AG20443 (cell line): Measurements from ENCODE around the gene DAB2IP.

Experiments
- DNase-seq: peaks from one replicate; pipeline ENCODE4 v3.0.0; 2012; ENCODE audit warnings: low spot score, mixed read lengths

DAB2IP gene

DNA sequence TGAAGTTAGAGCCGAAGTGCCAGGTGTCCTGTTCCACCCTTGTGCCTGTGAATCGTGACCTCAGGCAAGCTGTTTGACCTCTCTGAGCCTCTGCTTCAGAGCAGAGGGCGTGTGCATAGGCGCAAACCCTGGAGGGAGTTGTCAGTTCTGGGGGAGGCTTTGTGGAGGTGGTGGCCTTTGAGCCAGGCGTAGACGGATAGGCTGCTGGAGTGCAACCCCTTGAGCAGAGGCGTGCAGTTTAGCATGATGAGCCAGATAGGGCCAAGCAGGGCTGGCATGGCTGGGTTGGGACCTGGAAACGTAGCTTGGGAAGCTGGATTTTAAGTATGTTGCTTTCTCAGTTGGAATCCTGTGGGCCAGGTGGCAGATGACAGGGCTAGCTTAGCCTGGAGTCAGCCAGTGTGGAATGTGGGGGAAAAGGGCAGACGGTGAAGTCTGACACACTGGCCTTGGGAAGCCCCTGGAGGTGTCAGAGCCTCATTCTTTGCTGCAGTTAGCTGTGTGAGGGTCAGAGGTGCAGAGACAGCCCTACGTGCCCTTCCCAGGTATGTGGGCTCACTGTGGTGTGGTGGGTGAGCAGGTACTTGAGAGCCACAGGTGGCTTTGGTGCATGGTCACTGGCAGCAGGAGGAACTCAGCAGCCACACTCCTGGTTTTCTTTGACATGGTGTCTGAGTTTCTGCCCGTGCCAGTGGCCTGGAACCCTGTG is 93.4 kb downstream of the DAB2IP start:
- peak; percentile 43 for DNase-seq

DNA sequence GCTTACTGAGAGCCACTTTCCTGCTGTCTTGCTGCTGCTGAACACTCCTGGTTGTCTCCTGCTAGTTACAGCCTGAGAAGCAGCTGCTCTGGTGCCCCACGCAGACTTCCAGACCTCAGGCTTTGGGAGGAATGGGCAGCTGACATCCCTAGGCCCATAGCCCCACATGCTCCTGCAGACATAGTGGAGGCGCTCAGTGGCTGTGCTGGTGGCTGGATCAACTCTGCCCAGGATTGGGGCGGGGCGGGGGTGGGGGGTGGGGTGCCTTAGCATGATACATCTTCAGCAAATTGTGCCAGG is 93.9 kb downstream of the DAB2IP start:
- no peak for DNase-seq

DNA sequence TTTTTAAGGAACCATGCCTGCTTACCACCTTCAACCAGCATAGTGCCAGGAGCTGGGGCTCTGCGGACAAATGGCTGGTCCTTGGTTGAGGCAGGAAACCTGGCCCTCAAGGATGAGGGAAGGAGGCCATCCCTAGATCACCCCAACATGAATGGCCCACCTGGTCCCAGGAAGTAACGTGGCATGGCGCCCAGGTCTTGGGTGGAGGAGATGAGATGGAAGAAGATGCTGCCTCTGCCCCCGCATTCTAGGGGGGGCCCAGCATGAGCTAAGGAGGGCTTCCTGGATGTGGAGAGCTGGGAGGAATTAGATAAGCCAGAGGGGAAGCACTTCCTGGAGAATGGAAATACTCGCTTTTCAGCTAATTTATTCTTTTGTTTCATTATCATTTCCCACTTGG is 95.0 kb downstream of the DAB2IP start:
- no peak for DNase-seq

DNA sequence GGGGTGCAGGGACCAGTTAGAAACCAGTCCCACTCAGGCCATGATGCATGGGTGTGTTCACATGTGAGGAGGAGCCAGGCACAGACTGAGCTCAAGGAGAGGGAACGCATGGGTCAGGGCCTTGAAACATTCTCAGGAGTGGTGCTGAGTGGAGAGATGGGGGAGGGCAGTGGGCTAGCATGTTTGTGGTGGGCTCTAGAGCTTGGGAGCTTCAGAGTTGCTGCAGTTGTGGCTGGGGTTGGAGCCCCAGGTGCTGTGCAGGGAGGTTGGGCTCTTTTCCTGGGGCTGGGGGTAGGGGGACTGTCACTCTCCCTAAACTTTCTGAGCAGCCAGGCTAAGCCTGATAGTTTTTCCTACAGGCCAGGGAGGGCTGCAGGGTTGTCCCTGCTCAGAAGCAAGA is 95.4 kb downstream of the DAB2IP start:
- DNase-seq = no peak

DNA sequence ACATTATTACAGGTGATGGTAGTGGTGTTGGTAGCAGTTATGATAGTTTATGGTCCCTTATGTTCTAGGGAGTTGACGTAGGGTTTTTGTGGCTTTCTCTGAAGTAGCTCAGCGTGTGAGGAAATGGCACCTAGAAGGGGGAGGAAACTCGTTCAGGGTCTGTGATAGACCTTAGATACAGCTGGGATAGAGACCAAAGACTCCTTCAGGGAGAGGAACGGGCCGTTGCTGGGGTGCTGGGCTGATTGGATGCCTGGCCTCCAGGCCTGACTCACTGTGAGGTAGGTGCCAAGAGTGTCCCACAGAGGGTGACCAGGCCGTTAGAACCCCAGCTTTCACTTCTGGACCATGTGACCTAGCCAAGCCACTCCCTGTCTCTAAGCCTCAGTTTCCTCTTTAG is 96.6 kb downstream of the DAB2IP start:
- DNase-seq = peak; percentile 69

DNA sequence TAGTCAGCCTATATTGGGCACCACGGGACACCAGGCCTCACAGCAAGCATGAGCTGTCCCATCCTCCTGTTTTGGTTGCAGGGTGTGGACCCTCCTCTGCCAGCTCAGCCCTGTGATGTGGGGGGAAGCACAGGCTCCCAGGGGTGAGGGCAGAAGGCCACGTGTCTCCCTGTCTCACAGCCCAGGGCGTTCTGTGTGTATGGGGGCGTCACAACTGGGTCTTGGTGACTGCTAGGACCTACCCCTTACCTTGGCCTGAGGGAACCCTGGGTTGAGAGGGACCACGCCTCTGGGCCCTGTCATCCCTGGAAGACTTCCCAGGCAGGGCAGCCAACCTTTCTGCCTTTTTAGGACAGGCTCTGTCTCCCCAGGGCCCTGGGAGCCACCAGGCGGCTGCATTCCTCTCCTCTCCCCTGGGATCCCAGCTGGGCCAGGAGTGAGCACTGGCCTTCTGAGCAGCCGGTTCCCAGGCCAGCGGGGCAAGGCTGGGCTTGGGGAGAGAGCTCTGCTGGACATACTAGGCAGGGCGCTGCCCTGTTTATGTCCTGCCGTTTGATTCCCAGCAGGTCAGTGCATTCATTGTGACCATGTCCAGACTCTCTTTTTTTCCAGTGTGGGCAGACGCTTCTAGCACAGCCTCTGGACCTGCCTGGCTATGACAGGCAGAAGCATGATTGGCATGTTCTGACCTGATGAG is 97.4 kb downstream of the DAB2IP start:
- DNase-seq = peak; percentile 64

DNA sequence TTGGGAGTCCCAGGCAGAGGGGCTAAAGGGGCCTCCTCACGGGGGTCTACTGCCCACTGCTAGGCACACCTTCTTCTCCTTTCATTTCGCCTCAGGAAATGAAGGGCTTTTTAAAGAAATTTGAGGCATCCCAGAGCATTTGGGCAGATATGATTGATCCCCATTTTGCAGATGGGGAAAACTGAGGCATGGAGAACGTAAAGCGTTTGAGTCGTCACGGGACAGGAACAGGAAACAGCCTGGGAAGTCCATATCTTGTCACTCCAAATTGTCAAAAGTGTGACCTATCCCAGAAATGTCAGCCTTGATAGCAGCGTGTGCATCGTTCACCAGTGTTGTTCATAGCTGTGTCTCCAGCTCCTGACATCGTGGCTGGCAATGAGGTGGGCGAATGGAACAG is 98.2 kb downstream of the DAB2IP start:
- no peak for DNase-seq

DNA sequence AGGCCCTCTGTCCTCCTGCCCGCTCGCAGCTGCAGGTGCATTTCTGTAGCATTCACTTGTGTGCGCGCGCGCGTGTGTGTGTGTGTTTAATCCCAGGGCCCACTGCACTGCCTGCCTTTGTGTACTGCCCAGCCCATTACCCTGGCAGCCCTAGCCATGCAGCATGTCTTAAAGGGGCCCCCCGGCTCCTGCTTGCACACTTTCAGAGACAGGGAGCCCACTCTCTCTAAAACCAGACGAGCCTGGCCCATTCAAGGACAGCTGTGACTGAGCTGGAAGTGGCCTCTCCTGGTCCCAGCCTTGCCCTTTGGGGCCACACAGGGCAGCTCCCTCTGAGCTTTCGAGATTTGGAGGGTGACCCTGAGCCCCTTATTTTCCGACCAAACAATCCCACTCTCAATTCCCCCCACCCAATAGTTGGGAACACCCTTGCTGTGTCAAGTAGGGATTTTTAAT is 98.9 kb downstream of the DAB2IP start:
- no peak for DNase-seq

DNA sequence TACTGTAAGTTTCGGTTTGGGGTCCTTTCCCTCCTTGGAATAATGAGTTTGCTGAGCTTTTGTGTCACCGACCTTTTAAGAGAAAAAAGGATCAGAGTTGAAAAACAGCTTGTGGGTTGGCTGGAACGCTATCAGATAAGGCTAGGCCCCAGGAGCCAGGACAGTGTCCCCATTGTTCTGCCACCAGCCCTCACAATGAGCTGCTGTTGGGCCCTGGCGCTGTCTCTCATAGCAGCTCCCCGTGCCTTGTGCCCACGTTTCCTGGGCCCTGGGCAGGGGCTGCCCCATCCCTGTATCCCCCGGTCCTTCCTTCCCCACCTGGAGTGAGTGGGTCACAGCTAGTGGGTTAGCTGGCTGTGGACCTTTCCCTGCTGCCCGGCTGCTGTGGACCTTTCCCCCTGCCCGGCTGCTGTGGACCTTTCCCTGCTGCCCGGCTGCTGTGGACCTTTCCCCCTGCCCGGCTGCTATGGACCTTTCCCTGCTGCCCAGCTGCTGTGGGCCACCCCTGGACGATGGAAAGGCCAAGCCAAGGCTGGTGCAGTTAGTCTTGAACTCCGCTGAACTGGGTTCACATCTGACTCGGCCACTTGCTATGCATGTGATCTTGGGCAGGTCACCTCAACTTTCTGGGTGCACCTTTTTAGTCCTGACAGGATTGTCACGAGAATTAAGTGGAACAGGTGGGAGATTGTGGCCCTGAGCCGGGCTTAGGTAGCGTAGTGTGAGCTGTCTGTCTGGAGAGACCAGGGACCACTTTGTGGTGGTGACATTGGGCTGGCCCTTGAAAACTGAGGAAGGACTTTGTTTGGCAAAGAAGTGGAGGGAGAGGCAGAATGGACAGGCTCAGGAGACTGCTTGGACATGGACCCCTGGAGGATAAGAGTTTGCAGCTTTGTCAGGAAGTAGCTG is 99.5 kb downstream of the DAB2IP start:
- no peak for DNase-seq

DNA sequence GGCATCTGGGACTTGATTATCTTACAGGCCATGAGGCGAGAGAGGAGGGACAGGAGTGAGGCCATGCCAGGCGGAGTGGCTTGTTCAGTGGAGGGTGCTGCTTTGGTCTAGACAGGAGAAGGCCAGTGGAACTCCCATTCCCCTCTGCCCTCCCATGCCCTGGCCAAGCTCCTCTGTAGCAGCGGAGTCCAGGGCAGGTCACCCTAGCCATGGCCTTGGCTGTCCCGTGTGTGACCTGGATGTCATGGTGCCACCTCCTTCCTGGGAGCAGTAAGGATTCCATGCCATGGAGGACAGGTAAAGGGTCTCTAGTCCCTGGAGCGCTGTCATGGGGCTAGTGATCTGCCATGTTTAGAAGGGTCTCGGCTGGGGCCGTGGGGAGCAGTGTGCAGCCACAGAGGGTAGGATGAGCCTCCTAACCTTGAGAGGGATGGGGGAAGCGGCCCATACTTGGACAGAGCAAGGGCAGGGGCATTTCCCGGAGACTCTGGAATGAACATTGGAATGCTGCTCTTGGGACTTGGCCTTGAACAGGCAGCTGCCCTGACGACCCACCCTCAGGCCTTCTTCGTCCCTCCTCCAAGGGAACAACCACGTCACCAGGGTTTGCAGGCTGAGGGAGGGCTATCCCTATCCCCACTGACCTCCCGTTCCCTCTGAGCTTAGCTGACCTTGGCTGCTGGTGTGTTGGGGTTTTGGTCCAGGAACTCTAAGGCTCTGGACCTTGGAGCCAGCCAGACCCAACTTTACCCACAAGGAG is 100.4 kb downstream of the DAB2IP start:
- DNase-seq = no peak

DNA sequence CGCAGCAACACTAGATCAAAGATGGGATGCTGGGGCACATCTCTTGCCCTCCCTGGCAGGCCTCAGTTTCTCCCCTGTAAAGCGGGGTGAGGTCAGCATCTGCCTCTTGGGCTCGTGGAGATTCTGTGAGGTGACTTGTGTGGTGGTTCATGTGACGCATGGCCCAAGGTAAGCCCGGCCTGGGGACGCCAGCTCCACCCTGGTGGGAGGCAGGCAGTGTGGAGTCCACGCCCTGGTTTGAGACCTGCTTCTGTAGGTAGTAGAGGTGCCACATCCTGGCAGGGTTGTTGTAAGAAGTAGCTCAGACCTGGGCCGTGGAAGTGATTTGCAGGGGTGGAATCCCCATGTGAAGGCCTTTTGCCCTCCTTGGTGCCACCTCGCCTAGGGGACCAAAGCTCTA is 101.5 kb downstream of the DAB2IP start:
- no peak for DNase-seq

DNA sequence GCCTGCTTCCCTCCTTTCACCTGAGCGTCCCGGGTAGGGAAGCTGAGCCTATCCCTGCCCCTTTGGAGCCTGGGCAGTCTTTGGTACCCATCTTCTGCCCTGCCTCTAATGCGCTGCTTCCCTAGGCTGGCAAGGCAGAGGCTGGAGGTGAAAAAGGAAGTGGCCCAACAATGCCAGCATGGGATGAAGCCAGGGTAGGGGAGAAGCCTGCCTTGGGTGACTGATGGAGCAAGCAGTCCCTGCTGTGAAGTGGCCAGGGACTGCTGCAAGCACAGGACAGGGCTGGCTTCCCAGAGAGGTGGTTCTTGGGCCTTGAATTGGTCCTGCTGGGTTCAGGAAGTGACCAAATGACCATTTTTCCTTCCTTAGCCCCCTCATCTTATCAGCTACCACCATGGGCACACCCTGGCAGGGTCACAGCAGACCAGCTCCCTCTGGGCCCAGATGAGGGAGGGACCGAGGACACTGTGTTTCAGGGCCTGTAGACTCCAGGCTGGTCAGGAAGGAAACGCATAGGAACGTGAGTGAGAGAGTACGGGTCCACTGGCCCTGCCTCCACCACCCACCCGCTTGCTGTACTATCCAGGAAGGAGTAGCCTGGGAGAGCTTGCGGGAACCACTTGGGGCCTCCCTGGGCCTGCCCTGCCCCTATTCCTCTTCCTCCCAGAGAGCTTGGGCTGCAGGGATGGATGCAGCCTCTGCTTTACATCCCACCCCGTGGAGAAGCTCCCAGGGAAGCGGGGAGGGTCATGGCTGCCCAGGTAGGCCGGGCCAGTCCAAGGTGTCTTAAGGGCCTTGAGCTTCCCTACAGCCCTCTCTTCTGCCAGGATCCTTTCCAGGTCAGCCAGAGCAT is 102.6 kb downstream of the DAB2IP start:
- DNase-seq = no peak

DNA sequence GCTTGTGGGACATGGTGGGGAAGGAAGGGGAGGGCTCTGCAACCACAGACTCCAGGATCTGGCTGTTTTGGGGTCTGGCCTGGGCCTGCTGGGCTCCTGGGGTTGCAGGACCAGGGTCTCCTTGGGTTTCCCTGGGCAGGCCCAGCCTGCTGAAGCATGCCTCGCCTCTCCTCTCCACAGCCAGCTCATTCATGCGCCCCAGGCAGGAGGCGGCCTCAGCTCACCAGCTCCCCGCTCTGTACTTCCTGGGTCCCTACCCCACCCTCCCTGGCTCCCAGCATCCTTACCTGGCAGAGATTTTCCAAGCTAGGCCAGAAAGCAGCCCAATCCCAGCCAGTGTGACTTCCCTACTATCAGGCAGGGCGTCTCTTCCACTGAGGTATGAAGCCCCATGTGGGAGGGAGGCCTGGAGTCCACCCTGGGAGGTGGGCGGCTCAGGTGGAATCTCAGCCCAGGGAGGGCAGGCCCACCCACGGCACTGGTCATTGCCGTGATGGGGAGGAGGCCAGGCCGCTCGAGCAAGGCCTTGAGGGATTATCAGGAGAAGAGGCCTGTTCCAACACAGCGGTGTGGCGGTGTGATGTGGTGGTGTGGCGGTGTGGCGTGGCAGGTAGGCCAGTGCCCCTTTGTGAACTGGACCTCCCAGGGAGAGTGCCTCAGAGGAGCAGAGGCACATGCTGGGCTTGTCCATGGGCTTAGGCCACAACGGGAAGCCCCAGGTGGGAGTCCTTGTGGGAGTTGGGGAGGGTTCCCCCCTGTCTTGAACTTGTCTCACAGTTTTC is 103.4 kb downstream of the DAB2IP start:
- no peak for DNase-seq

DNA sequence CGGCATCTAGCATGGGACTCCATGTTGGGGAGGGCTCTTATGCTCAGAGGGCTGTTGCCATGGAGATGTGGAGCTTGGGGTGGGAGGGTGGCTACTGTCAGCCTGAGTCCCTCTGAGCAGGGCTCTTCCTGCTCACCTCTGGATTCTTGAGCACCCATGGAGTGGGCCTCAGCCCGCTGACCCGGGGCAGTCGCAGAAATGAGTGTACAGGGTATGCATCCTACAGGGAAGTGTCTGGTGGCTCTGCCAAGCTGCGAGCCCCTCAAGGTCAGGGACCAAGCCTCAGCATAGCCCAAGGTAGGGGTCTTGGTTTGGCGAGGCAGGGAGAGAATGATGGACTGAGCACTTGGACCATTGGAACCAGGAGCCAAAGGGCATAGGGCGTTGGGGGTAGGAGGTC is 104.1 kb downstream of the DAB2IP start:
- DNase-seq = no peak

DNA sequence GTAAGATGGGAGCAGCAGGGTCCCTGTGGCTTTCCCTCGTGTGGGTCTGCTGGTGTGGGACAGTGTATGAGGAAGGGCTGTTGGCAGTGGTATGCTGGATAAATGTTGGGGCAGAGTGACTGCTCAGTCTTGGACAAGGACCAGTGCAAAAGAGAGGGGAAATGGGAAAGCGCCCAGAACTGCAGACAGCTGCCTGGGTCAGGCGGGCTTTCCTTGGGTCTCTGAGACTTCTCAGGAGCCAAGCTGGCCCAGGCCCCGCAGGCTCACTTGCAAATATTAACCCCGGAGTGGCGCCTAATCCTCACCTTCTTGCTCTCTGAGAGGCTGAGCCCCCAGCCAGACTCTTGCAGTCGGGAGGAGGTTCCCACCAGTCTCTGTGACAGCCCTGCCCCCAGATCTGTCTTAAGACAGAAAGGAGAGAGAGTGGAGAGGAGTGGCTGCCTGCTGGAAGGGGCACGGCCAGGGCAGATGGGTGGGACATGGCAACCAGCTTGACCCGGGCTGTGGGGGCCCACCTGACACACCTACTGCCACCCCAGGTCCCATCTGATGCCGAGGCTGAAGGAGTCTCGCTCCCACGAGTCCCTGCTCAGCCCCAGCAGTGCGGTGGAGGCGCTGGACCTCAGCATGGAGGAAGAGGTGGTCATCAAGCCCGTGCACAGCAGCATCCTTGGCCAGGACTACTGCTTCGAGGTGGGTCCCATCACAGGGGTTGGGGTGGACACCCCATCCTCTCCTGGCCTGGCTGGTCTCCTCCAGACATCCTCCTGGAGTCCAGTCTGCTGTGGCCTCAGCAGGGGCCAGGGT is 105.2 kb downstream of the DAB2IP start:
- no peak for DNase-seq

DNA sequence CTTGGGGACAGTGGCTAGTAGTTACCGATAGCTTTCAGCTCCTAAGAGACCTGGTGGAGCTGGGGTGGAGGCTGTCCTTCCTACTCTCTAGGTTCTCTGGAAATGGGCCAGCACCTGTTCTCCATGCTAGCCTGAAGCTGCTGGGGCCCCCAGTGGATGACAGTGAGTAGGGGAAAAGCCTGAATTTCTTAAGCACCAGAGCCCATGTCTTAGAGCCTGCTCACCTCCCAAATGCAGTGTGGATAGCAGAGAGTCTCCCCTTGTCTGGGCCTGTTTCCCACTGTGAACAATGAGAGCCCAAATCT is 105.8 kb downstream of the DAB2IP start:
- DNase-seq = no peak

DNA sequence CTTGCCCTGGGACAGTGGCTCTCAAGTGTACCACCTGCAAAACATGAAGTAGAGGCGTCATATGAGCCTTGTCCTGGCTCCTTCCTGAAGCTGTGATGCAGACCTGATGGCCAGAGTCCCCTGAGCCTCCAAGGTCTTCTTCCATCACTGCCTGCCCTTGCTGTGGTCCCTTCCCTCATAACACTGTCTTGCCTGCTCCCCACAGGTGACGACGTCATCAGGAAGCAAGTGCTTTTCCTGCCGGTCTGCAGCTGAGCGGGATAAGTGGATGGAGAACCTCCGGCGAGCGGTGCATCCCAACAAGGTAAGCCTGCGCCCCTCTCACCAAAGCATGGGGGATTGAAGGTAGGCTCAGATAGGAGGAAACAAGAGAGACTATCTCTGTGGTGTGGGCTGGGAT is 107.3 kb downstream of the DAB2IP start:
- DNase-seq = no peak

DNA sequence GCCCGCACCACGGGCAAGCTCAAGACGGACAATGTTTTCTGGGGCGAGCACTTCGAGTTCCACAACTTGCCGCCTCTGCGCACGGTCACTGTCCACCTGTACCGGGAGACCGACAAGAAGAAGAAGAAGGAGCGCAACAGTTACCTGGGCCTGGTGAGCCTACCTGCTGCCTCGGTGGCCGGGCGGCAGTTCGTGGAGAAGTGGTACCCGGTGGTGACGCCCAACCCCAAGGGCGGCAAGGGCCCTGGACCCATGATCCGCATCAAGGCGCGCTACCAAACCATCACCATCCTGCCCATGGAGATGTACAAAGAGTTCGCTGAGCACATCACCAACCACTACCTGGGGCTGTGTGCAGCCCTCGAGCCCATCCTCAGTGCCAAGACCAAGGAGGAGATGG is 108.6 kb downstream of the DAB2IP start:
- no peak for DNase-seq

DNA sequence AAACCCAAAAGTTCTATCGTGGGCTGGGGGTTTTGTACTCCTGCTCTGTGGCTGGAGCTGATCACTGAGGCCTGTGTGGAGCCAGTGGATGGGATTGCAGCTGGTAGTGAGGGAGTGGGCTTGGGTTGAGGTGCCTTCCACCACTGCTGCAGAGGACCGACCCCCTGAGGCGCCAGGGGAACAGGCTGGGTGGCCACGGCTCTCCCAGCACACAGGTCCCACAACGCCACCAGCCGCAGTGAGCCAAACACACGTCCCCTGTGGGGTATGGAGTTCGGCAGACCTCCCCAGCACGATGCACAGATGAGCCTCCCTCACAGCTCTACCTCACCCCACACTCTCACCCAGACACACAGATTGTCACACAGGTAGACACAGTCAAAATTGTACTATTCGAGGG is 109.1 kb downstream of the DAB2IP start:
- no peak for DNase-seq

DNA sequence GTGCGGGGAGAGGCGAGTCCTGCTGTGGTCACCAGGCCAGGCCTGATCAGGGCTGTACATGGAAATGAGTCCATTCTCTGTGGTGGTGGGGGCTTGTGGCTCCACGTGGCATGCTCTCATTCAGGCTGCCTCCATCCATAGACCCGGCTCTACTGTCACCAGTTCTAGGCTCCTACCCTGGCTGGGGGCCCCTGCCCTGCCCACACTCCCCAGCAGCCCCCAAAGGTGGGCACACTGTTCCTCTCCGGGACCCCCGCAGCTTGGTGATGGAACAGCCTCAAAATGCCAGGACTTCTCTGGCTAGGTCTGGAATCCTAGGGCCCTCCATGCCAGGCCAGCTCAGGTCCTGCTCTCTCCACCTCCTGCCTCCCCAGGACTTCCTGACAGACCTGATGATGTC is 111.7 kb downstream of the DAB2IP start:
- no peak for DNase-seq
